OCI-M1 (cell line): ENCODE data around the gene NEDD4.
A peak's percentile ranks its signal among the peaks of the same experiment; 100 is the strongest.
"Not testable (repeated sequence)": the region's sequence is repeated elsewhere in the genome, so short reads cannot be mapped to it uniquely, and the experiment has no call there.

ENCODE experiments used
- DNase-seq: peaks from one replicate; lab custom pipeline; 2025; lab: John Stamatoyannopoulos, UW

Gene NEDD4

GRCh38 chr15:55824857-55825613 is 168.4 kb downstream of the NEDD4 start:
- no peak for DNase-seq

- no peak for DNase-seq
Measured at GRCh38 chr15:55823699-55824340, 169.6 kb downstream of the NEDD4 start.

- no peak for DNase-seq
Measured at GRCh38 chr15:55823191-55823670, 170.2 kb downstream of the NEDD4 start.

- DNase-seq, result not testable (repeated sequence)
Measured at GRCh38 chr15:55821740-55822139, 171.7 kb downstream of the NEDD4 start.

- no peak for DNase-seq
Measured at GRCh38 chr15:55820043-55820442, 173.4 kb downstream of the NEDD4 start.

GRCh38 chr15:55819397-55820034 is 173.9 kb downstream of the NEDD4 start:
- DNase-seq, result no peak

GRCh38 chr15:55816017-55816416 is 177.4 kb downstream of the NEDD4 start:
- DNase-seq, result no peak

GRCh38 chr15:55802600-55803376 is 190.6 kb downstream of the NEDD4 start:
- DNase-seq, result no peak

- DNase-seq, result no peak
Measured at GRCh38 chr15:55800216-55800615, 193.2 kb downstream of the NEDD4 start.

GRCh38 chr15:55799291-55800212 is 193.9 kb downstream of the NEDD4 start:
- DNase-seq, result peak; percentile 84

GRCh38 chr15:55796321-55796965 is 197.0 kb downstream of the NEDD4 start:
- no peak for DNase-seq

- DNase-seq, result no peak
Measured at GRCh38 chr15:55795031-55795430, 198.4 kb downstream of the NEDD4 start.

- DNase-seq, result no peak
Measured at GRCh38 chr15:55791551-55792400, 201.6 kb downstream of the NEDD4 start.

GRCh38 chr15:55789066-55789660 is 204.2 kb downstream of the NEDD4 start:
- DNase-seq, result peak; percentile 58

GRCh38 chr15:55786341-55786740 is 207.1 kb downstream of the NEDD4 start:
- DNase-seq, result no peak

GRCh38 chr15:55785593-55785992 is 207.8 kb downstream of the NEDD4 start:
- not testable (repeated sequence) for DNase-seq

GRCh38 chr15:55784286-55784685 is 209.1 kb downstream of the NEDD4 start:
- no peak for DNase-seq

- DNase-seq, result no peak
Measured at GRCh38 chr15:55782901-55783300, 210.5 kb downstream of the NEDD4 start.

GRCh38 chr15:55780292-55780691 is 213.1 kb downstream of the NEDD4 start:
- no peak for DNase-seq
